Left cardiac atrium (tissue), 4 donors: ENCODE measurements around the gene TEDC2. TPM values are rescaled to one million over a fixed set of nuclear protein-coding genes. Genes with fewer than 3 reads are reported as not detected.
"Not testable (repeated sequence)": the region's sequence is repeated elsewhere in the genome, so short reads cannot be mapped to it uniquely, and the experiment has no call there.

Source experiments
- ATAC-seq, 2 donors: fragments of 200-7000 bp; cut with Tn5 transposase; one replicate each; pipeline ENCODE4 v1.9.1; 2020; ENCODE audit warnings: mild to moderate bottlenecking in 2 of 2, moderate library complexity in 2 of 2
- DNase-seq: peaks from one replicate; pipeline ENCODE4 v3.0.0-alpha.2; 2020
- intact Hi-C, 2 donors: fragments of 100-400 bp; cut with DNase I; formaldehyde crosslinking; loops; one replicate each; pipeline versions ENCODE4 v1.14.1 to v1.15.1; 2022 to 2023
- total RNA-seq, 2 donors: library from RNA; stranded (reverse); fragmentation: NEBNext Ultra II Directional; extraction: Animal tissue kit (Norgen Biotek cat#: 25700); gene quantifications; one replicate each; pipeline ENCODE4 v1.2.1, GENCODE V29; 2021
- donor health status: DM: no; HTN: yes; CAD: no.
- donor health status: DM: no; HTN: yes; CAD: no; lungs with severe emphysema.
- donor health status: DM: yes; HTN: yes; CAD: no.
- donor health status: Dilated cardiomyopathy.

TEDC2 gene
- total RNA-seq, 2 donors from 2014 or later, result 0.47 to 2.8 TPM

DNA sequence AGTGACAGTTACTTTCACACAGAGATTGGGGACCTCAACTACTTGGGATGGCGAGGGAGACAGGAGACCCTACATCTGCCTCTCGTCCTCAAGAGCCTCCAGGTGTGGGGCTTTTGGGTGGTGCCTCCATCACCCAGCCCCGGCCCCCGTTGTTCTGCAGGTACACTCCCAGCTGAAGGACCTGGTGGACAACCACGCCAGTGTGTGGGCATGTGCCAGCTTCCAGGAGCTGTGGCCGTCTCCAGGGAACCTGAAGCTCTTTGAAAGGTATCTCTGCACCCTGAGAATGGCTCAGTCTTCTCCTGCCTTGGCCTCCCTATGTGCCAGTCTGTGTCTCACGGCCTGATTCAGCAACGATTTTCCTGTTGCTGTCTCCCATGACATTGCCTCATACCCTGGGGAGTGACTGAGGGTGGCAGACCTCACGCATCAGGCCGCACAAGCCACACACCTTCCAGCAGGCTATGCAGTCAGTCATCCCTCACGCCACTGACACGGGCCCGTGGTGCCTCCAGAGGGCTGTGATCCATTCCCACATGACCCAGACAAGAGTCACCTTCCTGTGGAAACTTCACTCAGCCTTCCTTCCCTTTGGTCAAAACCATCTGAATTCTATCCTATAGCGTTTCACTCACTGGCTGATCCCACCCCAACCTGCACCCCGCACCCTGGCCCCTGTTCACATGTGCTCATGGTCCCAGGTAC, 27.0 kb upstream of the TEDC2 start:
- ATAC-seq (no peak), DNase-seq (no peak)
- intact Hi-C loops, result no loop called here

DNA sequence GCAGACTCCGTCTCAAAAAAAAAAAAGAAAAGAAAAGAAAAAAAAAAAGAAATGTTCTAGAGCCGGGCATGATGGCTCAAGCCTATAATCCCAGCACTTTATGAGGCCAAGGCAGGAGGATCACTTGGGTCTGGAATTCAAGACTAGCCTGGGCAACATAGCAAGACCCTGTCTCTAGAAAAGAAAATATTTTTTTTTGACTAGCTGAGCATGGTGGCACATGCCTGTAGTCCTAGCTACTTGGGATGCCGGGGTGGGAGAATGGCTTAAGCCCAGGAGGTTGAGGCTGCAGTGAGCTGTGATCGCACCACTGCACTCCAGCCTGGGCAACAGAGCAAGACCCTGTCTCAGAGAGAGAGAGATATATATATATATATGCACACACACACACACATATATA, 24.7 kb upstream of the TEDC2 start:
- DNase-seq, ATAC-seq, intact Hi-C loops: not testable (repeated sequence)

DNA sequence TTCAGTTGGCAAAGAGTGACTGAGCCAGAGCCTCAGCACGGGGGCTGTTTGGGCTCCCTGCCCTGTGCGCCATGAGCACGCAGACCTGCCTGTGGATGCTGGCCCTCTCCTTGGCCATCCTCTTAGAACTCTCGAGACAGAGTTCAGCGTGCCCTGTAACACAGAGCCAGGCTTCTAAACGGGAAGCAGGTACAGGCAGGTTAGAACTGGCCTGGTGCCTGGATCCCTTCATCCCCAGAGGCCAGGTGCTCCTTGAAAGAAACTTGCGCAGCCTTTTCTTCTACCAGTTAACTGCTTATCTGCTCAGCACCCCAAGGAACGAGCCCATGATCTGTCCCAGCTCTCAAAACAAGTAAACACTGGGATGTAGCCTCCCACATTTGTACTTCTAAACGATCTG, 23.8 kb upstream of the TEDC2 start:
- DNase-seq (no peak), ATAC-seq (no peak)
- intact Hi-C loops, result no loop called here

GRCh38 chr16:2437032-2437790, 22.7 kb upstream of the TEDC2 start:
- DNase-seq (no peak), ATAC-seq (no peak)
- intact Hi-C loops, result no loop called here

GRCh38 chr16:2438121-2438520, 21.8 kb upstream of the TEDC2 start:
- DNase-seq, result no peak
- intact Hi-C loops, result no loop called here

GRCh38 chr16:2439598-2439997, 20.3 kb upstream of the TEDC2 start:
- no peak for DNase-seq
- ATAC-seq, result no peak
- intact Hi-C loops, result no loop called here

More at GRCh38 chr16:2438121-2438520, 21.8 kb upstream of the TEDC2 start:
- ATAC-seq, result no peak

GRCh38 chr16:2441143-2441804, 18.6 kb upstream of the TEDC2 start:
- intact Hi-C loops, ATAC-seq, DNase-seq: not testable (repeated sequence)

DNA sequence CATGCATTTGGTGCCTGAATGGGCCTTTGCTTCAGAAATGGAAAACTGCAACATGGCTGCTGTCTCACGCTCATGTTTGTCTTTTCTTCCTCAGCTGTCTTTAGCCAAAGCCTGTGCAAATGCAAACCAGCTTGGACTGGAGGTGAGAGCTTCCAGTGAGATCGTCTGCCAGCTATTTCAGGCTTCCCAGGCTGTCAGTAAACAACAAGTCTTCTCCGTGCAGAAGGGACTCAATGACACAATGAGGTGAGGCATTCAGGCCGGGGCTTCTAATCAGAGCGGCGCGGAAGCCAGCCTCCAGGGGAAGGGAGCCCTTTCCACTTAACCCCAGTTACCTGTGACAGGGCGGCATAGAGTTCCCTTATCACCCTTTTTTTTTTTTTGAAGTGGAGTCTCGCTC, 16.4 kb upstream of the TEDC2 start:
- intact Hi-C loops, result no loop called here
- DNase-seq, result peak; percentile 2
- ATAC-seq, result no peak

GRCh38 chr16:2447920-2448583, 11.9 kb upstream of the TEDC2 start:
- intact Hi-C loops, result no loop called here
- DNase-seq, result no peak
- ATAC-seq, result no peak

GRCh38 chr16:2449118-2449517, 10.8 kb upstream of the TEDC2 start:
- no peak for ATAC-seq
- no peak for DNase-seq
- intact Hi-C loops, result no loop called here

DNA sequence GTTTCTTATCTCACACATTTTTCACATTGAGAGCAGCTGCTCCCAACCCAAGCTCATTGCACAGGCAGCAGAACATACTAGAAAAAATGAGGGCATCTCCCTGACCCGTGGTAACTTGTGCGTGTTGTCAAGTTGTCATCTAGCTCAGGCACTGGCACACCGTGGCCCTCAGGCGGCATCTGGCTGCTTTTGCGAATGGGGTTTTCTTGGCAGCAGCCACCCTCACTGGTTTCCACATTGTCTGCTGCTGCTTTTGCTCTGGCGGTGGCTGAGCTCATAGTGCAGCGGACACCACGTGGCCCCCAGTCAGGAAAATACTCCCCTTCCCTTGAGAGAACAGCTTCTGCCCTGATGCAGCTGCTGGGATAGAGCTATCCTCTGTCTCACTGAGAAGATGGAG, 9.4 kb upstream of the TEDC2 start:
- peak in 1 of 2 donors; percentile 31 for ATAC-seq
- intact Hi-C loops, result no loop called here
- DNase-seq, result no peak

DNA sequence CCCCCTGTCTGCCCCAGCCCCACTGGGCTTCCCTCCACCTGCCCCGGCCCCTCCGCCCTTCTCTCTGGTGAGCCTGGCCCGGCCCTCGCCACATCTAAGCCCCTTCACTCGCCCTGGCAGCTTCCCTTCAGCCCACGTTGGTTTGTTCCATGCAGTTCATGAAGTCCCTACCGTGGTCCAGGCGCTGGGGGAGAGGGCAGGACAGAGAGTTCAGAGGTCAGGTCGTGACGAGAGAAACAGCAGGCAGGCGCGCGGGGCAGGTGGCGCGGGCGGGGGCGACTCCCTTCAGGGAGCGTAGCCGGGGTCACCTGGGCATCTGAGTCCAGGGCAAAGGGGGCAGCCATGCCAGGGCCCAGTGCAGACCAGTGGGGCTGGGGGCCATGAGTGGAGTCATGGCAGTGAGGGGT, 8.9 kb upstream of the TEDC2 start:
- DNase-seq, result no peak
- intact Hi-C loops, result no loop called here
- no peak for ATAC-seq

DNA sequence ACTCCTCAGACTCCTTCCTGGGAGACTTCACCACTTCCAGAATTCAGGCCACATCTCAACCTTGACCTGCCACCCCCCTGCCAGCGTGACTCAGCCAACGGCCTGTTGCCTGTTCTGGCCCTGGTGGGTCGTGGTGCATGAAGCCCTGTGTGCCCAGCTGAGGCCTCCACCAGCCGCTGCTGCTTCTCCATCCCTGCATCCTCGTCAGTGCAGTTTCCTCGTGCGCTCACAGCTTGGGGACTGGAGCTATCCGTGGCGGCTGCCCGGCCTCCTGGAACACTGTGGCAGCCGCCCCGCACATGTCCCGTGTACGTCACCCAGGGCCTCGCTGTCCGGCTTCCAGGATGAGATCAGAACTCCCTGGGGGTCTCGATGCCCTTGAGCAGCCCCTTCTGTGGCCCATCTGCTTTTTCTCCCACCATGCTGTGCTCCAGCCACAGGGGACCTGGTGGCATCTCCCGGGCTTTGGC, 8.0 kb upstream of the TEDC2 start:
- no peak for ATAC-seq
- no peak for DNase-seq
- intact Hi-C loops, result no loop called here

DNA sequence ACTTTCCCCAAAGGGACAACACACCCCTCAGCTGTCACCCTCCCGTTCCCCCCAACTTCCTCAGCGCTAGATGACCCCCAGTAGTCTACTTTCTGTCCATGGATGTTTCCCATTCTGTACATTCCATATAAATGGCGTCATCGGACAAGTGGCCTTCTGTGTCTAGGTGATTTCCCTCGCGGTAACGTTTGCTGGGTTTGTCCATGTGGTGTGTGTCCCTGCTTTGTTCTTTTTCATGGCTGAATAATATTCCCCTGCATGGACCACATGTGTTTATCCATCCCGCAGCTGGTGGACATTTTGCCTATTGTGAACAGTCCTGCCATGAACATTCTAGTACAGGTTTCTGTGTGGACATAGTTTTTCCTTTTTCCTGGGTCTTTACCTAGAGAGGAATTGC, 7.3 kb upstream of the TEDC2 start:
- ATAC-seq, result no peak
- DNase-seq, result no peak
- intact Hi-C loops, result no loop called here

DNA sequence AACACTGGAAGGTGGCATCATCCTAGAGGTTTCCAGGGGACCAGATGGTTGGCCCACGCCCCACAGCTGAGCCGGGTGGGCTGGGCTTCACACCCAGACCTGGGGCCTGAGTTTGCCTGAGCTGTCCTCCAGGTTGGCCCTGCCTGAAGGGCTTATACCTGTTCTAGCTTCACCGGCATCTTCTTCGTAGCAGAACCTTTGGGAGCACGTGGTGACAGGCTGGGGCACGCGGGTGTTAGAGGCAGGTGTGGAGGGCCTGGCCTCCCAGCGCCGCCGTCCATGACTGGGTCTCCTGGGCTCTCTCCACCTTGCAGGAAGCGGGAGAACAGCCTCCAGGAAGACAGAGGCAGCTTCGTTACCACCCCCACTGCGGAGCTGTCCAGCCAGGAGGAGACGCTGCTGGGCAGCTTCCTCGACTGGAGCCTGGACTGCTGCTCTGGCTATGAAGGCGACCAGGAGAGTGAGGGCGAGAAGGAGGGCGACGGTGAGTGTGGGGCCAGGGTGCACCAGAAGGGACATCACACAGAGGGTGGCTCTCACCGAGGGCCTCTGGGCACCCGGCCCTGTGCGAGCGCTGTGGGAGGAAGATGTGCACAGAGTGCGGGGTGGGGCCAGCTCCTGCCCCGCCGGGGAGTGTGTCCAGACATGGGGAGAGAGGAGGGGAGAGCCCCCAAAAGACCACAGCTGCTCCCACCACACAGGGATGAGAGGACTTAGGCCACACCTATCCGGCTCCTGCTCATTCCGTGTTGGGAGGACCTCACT, 4.6 kb upstream of the TEDC2 start:
- intact Hi-C loops, result no loop called here
- DNase-seq, result no peak
- ATAC-seq, result no peak

DNA sequence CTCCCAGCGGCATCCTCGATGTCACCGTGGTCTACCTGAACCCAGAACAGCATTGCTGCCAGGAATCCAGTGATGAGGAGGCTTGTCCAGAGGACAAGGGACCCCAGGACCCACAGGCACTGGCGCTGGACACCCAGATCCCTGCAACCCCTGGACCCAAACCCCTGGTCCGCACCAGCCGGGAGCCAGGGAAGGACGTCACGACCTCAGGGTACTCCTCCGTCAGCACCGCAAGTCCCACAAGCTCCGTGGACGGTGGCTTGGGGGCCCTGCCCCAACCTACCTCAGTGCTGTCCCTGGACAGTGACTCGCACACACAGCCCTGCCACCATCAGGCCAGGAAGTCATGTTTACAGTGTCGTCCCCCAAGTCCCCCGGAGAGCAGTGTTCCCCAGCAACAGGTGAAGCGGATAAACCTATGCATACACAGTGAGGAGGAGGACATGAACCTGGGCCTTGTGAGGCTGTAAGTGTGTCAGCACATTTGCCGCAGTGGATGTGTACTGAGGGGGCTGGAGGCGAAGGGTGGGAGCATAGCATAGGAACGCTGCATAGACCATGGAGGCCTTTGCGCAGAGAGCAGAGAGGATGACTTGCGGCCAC, 3.3 kb upstream of the TEDC2 start:
- DNase-seq (no peak), ATAC-seq (no peak)
- intact Hi-C loops, result no loop called here

- DNase-seq, result no peak
- intact Hi-C loops, result no loop called here
- ATAC-seq, result no peak
These were observed 2.6 kb upstream of the TEDC2 start for GRCh38 chr16:2457267-2457666.

GRCh38 chr16:2457946-2458345, 2.0 kb upstream of the TEDC2 start:
- intact Hi-C loops, result no loop called here
- DNase-seq (no peak), ATAC-seq (no peak)
